Gastroesophageal sphincter (tissue), 4 donors: ENCODE data around the gene KCNJ13. TPM values are rescaled to one million over a fixed set of nuclear protein-coding genes. Genes with fewer than 3 reads are reported as not detected.

ENCODE experiments used
- ATAC-seq: fragments of 150-250 bp; one replicate; pipeline ENCODE4 v1.9.1; 2016; ENCODE audit warnings: mild to moderate bottlenecking, moderate library complexity
- H3K27ac ChIP-seq, 4 donors: fragments of 200-600 bp; sonication (generic) in 3 of 4; 1 replicate in 3 of 4; 2 replicates in 1 of 4; pipeline ENCODE4 v1.5.1; 2016 to 2019
- H3K27me3 ChIP-seq: fragments of 200-600 bp; sonication (generic); one replicate; pipeline ENCODE4 v1.5.1; 2019
- H3K36me3 ChIP-seq, 2 donors: fragments of 200-600 bp; sonication (generic); one replicate each; pipeline ENCODE4 v1.5.1; 2019; ENCODE audit warnings: control low read depth in 1 of 2
- H3K4me1 ChIP-seq, 3 donors: fragments of 200-600 bp; sonication (generic); 1 replicate in 2 of 3; 2 replicates in 1 of 3; pipeline ENCODE4 v1.5.1; 2016 to 2019; ENCODE audit warnings: control low read depth in 2 of 3
- H3K4me3 ChIP-seq, 2 donors: fragments of 200-600 bp; sonication (generic); one replicate each; pipeline ENCODE4 v1.5.1; 2019; ENCODE audit warnings: mild to moderate bottlenecking in 1 of 2, moderate library complexity in 1 of 2
- H3K9me3 ChIP-seq, 3 donors: fragments of 200-600 bp; sonication (generic); one replicate each; pipeline ENCODE4 v1.5.1; 2017 to 2019; ENCODE audit warnings: control low read depth in 2 of 3
- EP300 ChIP-seq: sonication (generic); formaldehyde crosslinking; IDR thresholded peaks from one replicate; pipeline ENCODE4 v1.6.1; 2017; ENCODE audit warnings: antibody characterized with exemption, mild to moderate bottlenecking
- POLR2A ChIP-seq, 2 donors: fragments of 450-650 bp; IDR thresholded peaks; one replicate each; pipeline ENCODE4 v1.6.1; 2017; ENCODE audit warnings: antibody characterized with exemption in 2 of 2, mild to moderate bottlenecking in 2 of 2, moderate library complexity in 1 of 2
- POLR2AphosphoS5 ChIP-seq: sonication (generic); formaldehyde crosslinking; IDR thresholded peaks from one replicate; pipeline ENCODE4 v1.6.1; 2017; ENCODE audit warnings: antibody characterized with exemption
- WGBS, 2 donors: methylation state at CpG; one replicate each; pipeline ENCODE4 v1.1.5; 2018; ENCODE audit warnings: low coverage in 1 of 2; 5-methylcytosine and 5-hydroxymethylcytosine counted together
- total RNA-seq, 4 donors: library from RNA; depleted of rRNA; stranded (reverse); fragments of >200 nt; gene quantifications; one replicate each; pipeline ENCODE4 v1.1.0, GENCODE V29; 2016
- TF ChIP-seq, protein P1 (sequence below), 4 experiments: fragments of 200-600 bp in 2 of 4; fragments of 450-650 bp in 2 of 4; sonication (generic) in 1 of 4; IDR thresholded peaks; one replicate each; pipeline ENCODE4 v1.5.1; 2017 to 2019; ENCODE audit warnings: antibody characterized with exemption in 4 of 4, mild to moderate bottlenecking in 2 of 4, moderate library complexity in 2 of 4

The KCNJ13 gene
- total RNA-seq, 4 donors from 2014 or later, result not detected

DNA sequence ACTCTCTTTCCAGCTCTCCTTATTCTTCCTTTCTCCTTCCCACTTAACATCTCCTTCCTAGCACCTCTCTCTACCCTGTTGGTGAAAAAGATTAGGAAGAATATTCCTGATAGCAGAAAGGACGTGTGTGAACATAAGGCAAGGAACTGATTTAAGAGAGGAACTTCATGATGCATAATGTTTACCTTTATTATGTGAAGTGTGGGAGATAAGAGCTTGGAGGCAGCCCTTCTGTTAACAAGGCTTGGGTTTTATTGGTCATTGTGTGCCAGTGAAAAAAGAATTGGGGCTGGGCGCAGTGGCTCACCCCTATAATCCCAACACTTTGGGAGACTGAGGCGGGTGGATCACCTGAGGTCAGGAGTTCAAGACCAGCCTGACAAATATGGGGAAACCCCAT lies 34.4 kb downstream of the KCNJ13 start:
- Histone ChIP-seq H3K36me3 (peaks cover 0 to 24% of the 10 kb centered on the region in 2 donors), H3K9me3 (no peaks in the 10 kb centered on the region), H3K27ac (no peak overlapping the region), H3K27me3 (no peaks in the 10 kb centered on the region), H3K4me3 (no peak overlapping the region), H3K4me1 (no peaks in the 10 kb centered on the region)
- TF ChIP-seq EP300, result no peak
- TF ChIP-seq, protein P1, sequence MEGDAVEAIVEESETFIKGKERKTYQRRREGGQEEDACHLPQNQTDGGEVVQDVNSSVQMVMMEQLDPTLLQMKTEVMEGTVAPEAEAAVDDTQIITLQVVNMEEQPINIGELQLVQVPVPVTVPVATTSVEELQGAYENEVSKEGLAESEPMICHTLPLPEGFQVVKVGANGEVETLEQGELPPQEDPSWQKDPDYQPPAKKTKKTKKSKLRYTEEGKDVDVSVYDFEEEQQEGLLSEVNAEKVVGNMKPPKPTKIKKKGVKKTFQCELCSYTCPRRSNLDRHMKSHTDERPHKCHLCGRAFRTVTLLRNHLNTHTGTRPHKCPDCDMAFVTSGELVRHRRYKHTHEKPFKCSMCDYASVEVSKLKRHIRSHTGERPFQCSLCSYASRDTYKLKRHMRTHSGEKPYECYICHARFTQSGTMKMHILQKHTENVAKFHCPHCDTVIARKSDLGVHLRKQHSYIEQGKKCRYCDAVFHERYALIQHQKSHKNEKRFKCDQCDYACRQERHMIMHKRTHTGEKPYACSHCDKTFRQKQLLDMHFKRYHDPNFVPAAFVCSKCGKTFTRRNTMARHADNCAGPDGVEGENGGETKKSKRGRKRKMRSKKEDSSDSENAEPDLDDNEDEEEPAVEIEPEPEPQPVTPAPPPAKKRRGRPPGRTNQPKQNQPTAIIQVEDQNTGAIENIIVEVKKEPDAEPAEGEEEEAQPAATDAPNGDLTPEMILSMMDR (IDR thresholded peaks at IDR 0.05), result no peak
- TF ChIP-seq POLR2AphosphoS5, result no peak
- no peak for TF ChIP-seq POLR2A (IDR thresholded peaks at IDR 0.05)
- ATAC-seq, result no peak
- 80 to 96% methylated on average over 1 to 3 of the region's 3 CpGs for WGBS, 2 donors

DNA sequence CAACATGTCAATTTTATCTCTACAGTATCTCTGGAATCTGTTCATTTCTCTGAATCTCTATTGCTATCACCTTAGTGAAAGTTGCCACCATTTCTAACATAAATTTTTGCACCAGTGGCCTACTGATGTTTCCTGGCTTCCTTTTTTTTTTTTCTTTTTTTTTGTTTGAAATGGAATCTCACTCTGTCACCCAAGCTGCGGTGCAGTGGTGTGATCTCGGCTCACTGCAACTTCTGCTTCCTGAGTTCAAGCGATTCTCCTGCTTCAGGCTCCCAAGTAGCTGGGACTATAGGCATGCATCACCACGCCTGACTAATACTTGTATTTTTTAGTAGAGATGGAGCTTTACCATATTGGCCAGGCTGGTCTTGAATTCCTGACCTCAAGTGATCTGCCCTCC lies 35.1 kb downstream of the KCNJ13 start:
- Histone ChIP-seq H3K36me3 (peaks cover 0 to 24% of the 10 kb centered on the region in 2 donors), H3K4me1 (no peaks in the 10 kb centered on the region), H3K27ac (no peak overlapping the region), H3K4me3 (no peak overlapping the region), H3K27me3 (no peaks in the 10 kb centered on the region), H3K9me3 (no peaks in the 10 kb centered on the region)
- TF ChIP-seq POLR2AphosphoS5 (no peak), POLR2A (IDR thresholded peaks at IDR 0.05) (no peak), EP300 (no peak)
- TF ChIP-seq, protein P1 (IDR thresholded peaks at IDR 0.05), result no peak
- no peak for ATAC-seq
- WGBS, 2 donors, result 100% methylated on average over 2 of the region's 4 CpGs; no CpG with 5 or more reads in 1 of the 2 donors

DNA sequence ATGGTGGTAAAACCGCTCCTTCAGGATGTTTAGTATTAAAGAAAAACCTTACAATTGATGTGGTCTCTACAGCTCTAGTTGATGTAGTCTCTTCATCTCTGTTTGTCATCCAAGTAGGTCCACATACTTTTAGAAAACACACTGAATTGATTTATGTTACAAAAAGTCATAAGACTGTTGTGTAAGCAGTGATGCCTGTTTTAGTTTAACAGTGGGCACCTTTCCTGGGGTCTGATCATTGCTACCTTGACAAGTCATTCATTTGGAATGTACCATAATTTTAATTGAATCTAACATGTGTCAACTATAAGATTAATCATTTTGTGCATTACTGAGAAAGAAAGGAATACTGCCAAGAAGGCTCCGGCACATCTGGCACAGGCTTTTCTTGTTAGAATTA lies 44.9 kb downstream of the KCNJ13 start:
- H3K27ac ChIP-seq, result peak overlapping the region in 2 of 4 donors; percentile 6 to 29
- no peak for ATAC-seq
- no peak overlapping the region for H3K4me3 ChIP-seq
- peaks cover 0 to 33% (median 0%) of the 10 kb centered on the region in 3 donors for H3K4me1 ChIP-seq
- H3K9me3 ChIP-seq, result no peaks in the 10 kb centered on the region
- 34 to 40% methylated on average over 2 of the region's 2 CpGs for WGBS, 2 donors
- no peaks in the 10 kb centered on the region for H3K27me3 ChIP-seq
- H3K36me3 ChIP-seq, result peaks cover 0 to 56% of the 10 kb centered on the region in 2 donors
- no peak for TF ChIP-seq POLR2AphosphoS5
- TF ChIP-seq, protein P1 (IDR thresholded peaks at IDR 0.05), result no peak
- no peak for TF ChIP-seq EP300
- TF ChIP-seq POLR2A (IDR thresholded peaks at IDR 0.05), result no peak

DNA sequence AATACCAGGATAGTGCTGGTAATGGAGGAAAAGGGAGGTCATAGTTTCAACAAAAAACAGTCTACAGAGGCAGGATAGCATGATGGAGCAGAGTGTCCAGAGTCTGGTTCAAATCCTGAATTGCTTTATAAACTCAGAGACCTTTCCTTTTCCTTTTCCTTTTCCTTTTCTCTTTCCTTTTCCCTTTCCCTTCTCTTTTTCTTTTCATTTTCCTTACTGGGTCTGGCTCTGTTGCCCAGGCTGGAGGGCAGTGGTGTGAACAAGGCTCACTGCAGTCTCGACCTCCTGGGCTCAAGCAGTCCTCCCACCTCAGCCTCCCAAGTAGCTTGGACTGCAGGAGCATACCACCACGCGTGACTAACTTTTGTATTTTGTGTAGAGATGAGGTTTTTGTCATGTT lies 47.6 kb downstream of the KCNJ13 start:
- 100% methylated on average over 2 to 3 of the region's 3 CpGs for WGBS, 2 donors
- Histone ChIP-seq H3K4me3 (no peak overlapping the region), H3K27ac (no peak overlapping the region), H3K4me1 (peaks cover 0 to 34% (median 0%) of the 10 kb centered on the region in 3 donors), H3K27me3 (no peaks in the 10 kb centered on the region), H3K9me3 (no peaks in the 10 kb centered on the region), H3K36me3 (peaks cover 0 to 59% of the 10 kb centered on the region in 2 donors)
- no peak for ATAC-seq
- TF ChIP-seq POLR2AphosphoS5, result no peak
- TF ChIP-seq, protein P1 (IDR thresholded peaks at IDR 0.05), result no peak

DNA sequence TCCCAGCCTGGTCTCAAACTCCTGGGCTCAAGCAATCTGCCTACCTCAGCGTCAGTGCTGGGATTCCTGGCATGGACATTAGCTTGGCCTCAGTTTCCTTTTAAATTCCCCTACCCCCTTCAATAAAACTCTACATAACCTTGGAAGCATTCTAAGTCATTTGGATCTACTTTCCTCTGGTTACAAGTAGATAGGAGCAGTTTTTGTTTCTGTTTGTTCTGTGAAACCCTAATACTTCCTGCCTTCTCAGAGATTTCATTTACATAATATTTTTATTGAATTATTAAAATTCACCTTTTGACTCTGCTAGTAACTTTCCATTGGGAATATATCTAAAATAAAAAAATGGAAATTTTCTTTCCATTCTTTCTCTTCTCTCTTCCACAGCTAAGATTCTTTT lies 53.3 kb downstream of the KCNJ13 start:
- Histone ChIP-seq H3K36me3 (peaks cover 0 to 61% of the 10 kb centered on the region in 2 donors), H3K27me3 (no peaks in the 10 kb centered on the region), H3K9me3 (no peaks in the 10 kb centered on the region), H3K27ac (no peak overlapping the region), H3K4me3 (no peak overlapping the region), H3K4me1 (peaks cover 0 to 27% (median 0%) of the 10 kb centered on the region in 3 donors)
- ATAC-seq, result no peak
- 50 to 75% methylated on average over 1 of the region's 1 CpG for WGBS, 2 donors
- TF ChIP-seq EP300 (no peak), POLR2A (IDR thresholded peaks at IDR 0.05) (no peak), POLR2AphosphoS5 (no peak)
- TF ChIP-seq, protein P1 (IDR thresholded peaks at IDR 0.05), result no peak
